OCI-LY7 (cell line): ENCODE data around the gene PARP16. TPM values are rescaled to one million over a fixed set of nuclear protein-coding genes. Genes with fewer than 3 reads are reported as not detected.

Experiments used
- BruUV-seq: library from RNA; stranded (reverse); fragments of 400-500 nt; replicated peaks from 2 replicates; lab custom pipeline; 2021; lab: Mats Ljungman, UMichigan
- CTCF ChIA-PET: fragments of 300-600 bp; sonication (Branson Sonifier 250); formaldehyde crosslinking; loops from one replicate; lab custom pipeline; 2022; ENCODE audit warnings: antibody characterized with exemption; ENCODE audit not compliant: unreplicated experiment; lab: Charles Lee
- POLR2A ChIA-PET: fragments of 300-600 bp; sonication (Branson Sonifier 250); formaldehyde crosslinking; loops from one replicate; lab custom pipeline; 2022; ENCODE audit warnings: antibody characterized with exemption; lab: Charles Lee
- DNase-seq: peaks from one replicate; pipeline ENCODE4 v3.0.0-alpha.2; 2015; ENCODE audit warnings: low spot score
- H2AFZ ChIP-seq: fragments of 200-600 bp; sonication (generic), shearing (Covaris generic); 2 replicates; pipeline ENCODE4 v1.6.1; 2014; ENCODE audit warnings: mild to moderate bottlenecking, antibody characterized with exemption, low read length, moderate library complexity
- H3K27ac ChIP-seq: fragments of 200-600 bp; sonication (generic); 2 replicates; pipeline ENCODE4 v1.5.1; 2014; ENCODE audit warnings: mixed run types, low read depth, mild to moderate bottlenecking, moderate library complexity, low read length, inconsistent platforms; ENCODE audit not compliant: poor library complexity, severe bottlenecking
- H3K36me3 ChIP-seq: fragments of 200-600 bp; sonication (generic); 2 replicates; pipeline ENCODE4 v1.6.1; 2014; ENCODE audit warnings: mild to moderate bottlenecking, antibody characterized with exemption, low read length, moderate library complexity, mixed read lengths; ENCODE audit not compliant: insufficient read depth
- H3K4me1 ChIP-seq: fragments of 200-600 bp; sonication (generic); 2 replicates; pipeline ENCODE4 v1.5.1; 2014; ENCODE audit warnings: mild to moderate bottlenecking, low read length; ENCODE audit not compliant: insufficient read depth, poor library complexity, severe bottlenecking
- H3K4me2 ChIP-seq: fragments of 200-600 bp; sonication (generic); 2 replicates; pipeline ENCODE4 v1.6.1; 2014; ENCODE audit warnings: mild to moderate bottlenecking, low read length
- H3K4me3 ChIP-seq: fragments of 200-600 bp; sonication (generic); 2 replicates; pipeline ENCODE4 v1.5.1; 2014; ENCODE audit warnings: mild to moderate bottlenecking, low read depth, low read length; ENCODE audit not compliant: poor library complexity, severe bottlenecking
- H3K79me2 ChIP-seq: fragments of 200-600 bp; sonication (generic); 2 replicates; pipeline ENCODE4 v1.6.1; 2016; ENCODE audit warnings: low read depth, mild to moderate bottlenecking, low read length, moderate library complexity, mixed read lengths; ENCODE audit not compliant: insufficient read depth
- H3K9me2 ChIP-seq: fragments of 200-600 bp; sonication (generic); 2 replicates; pipeline ENCODE4 v1.6.1; 2016; ENCODE audit warnings: mild to moderate bottlenecking, low read length, mixed read lengths; ENCODE audit not compliant: insufficient read depth
- H3K9me3 ChIP-seq: fragments of 200-600 bp; sonication (generic); 2 replicates; pipeline ENCODE4 v1.6.1; 2014; ENCODE audit warnings: mild to moderate bottlenecking, mixed run types, low read length, mixed read lengths
- H4K20me1 ChIP-seq: fragments of 200-600 bp; sonication (generic); 2 replicates; pipeline ENCODE4 v1.6.1; 2014; ENCODE audit warnings: mild to moderate bottlenecking, antibody characterized with exemption, low read length, moderate library complexity, mixed read lengths; ENCODE audit not compliant: insufficient read depth
- EZH2phosphoT487 ChIP-seq: fragments of 200-600 bp; sonication (generic); IDR thresholded peaks from 2 replicates; pipeline ENCODE4 v1.6.1; 2018; ENCODE audit warnings: low read depth, borderline replicate concordance, mild to moderate bottlenecking, mixed run types, antibody characterized with exemption, low read length, moderate library complexity, mixed read lengths
- intact Hi-C: fragments of 100-400 bp; cut with micrococcal nuclease; formaldehyde crosslinking; loops from one replicate; pipeline ENCODE4 v1.10.0; 2022; ENCODE audit not compliant: unreplicated experiment
- small RNA-seq: library from RNA; depleted of rRNA; stranded (forward); fragments of <200 nt; gene quantifications from one replicate; pipeline ENCODE3, GENCODE V24; 2014
- total RNA-seq, 2 experiments: library from RNA; depleted of rRNA in 1 of 2; stranded (reverse); fragments of >200 nt in 1 of 2; shearing (Covaris generic) in 1 of 2; gene quantifications; 2 replicates each; pipeline ENCODE4 v1.2.3, GENCODE V29; 2014 to 2022
- TF ChIP-seq, protein P1 (sequence below): fragments of 200-600 bp; sonication (generic); conservative IDR thresholded peaks from 2 replicates; pipeline ENCODE4 v1.5.1; 2014; ENCODE audit warnings: mild to moderate bottlenecking, antibody characterized with exemption, low read length, moderate library complexity, mixed read lengths

PARP16 gene
- total RNA-seq, 2 experiments from 2014 or later = 21.2 to 24.9 TPM

- intact Hi-C loops = no loop called here
- POLR2A ChIA-PET = no interaction called here
These were observed 76.7 kb downstream of the PARP16 start for GRCh38 chr15:65209701-65210643.

DNA sequence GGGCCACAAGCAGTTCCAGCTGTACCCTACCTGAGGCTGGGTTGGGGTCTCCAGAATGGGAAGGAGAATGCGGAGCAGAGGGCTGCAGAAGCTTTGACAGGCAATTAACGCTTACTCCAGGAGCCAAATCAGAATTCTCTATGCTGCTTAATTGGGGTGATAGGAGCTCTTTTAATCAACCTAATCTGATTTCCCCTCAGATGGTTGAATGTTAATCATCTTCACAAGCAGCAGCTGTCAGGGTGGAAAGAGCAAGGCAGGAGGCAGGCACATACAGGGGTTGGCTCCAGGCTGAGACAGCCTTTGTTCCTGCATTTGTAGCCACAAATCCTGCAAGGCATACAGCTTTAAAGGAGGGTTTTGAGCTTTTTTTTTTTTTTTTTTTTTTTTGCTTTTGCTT lies 78.0 kb downstream of the PARP16 start:
- H4K20me1 ChIP-seq = no peaks in the 10 kb centered on the region
- intact Hi-C loops = no loop called here
- no peaks in the 10 kb centered on the region for H3K4me1 ChIP-seq
- H3K4me2 ChIP-seq = no peak overlapping the region
- no peak for DNase-seq
- H3K9me3 ChIP-seq = no peaks in the 10 kb centered on the region
- ChIA-PET POLR2A (interaction anchor here (0.5 to 1.3 kb wide), 7 partner anchors 9 to 706 kb away, joined by 3 to 6 read pairs (median 5); no protein-coding TSS in a partner anchor), CTCF (no interaction called here)
- no TSS peak for BruUV-seq
- TF ChIP-seq, protein P1, sequence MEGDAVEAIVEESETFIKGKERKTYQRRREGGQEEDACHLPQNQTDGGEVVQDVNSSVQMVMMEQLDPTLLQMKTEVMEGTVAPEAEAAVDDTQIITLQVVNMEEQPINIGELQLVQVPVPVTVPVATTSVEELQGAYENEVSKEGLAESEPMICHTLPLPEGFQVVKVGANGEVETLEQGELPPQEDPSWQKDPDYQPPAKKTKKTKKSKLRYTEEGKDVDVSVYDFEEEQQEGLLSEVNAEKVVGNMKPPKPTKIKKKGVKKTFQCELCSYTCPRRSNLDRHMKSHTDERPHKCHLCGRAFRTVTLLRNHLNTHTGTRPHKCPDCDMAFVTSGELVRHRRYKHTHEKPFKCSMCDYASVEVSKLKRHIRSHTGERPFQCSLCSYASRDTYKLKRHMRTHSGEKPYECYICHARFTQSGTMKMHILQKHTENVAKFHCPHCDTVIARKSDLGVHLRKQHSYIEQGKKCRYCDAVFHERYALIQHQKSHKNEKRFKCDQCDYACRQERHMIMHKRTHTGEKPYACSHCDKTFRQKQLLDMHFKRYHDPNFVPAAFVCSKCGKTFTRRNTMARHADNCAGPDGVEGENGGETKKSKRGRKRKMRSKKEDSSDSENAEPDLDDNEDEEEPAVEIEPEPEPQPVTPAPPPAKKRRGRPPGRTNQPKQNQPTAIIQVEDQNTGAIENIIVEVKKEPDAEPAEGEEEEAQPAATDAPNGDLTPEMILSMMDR = no peak
- TF ChIP-seq EZH2phosphoT487 = no peak
- H3K36me3 ChIP-seq = no peaks in the 10 kb centered on the region
- H2AFZ ChIP-seq = no peak overlapping the region
- H3K27ac ChIP-seq = no peak overlapping the region
- no peak overlapping the region for H3K4me3 ChIP-seq
- no peaks in the 10 kb centered on the region for H3K79me2 ChIP-seq
- H3K9me2 ChIP-seq = no peaks in the 10 kb centered on the region

More at GRCh38 chr15:65209701-65210643, 76.7 kb downstream of the PARP16 start:
- Histone ChIP-seq H3K4me1 (no peaks in the 10 kb centered on the region), H3K4me3 (no peak overlapping the region), H3K9me3 (no peaks in the 10 kb centered on the region), H2AFZ (no peak overlapping the region), H3K4me2 (no peak overlapping the region), H3K27ac (no peak overlapping the region), H3K9me2 (no peaks in the 10 kb centered on the region), H4K20me1 (no peaks in the 10 kb centered on the region), H3K36me3 (no peaks in the 10 kb centered on the region), H3K79me2 (no peaks in the 10 kb centered on the region)
- no TSS peak for BruUV-seq
- CTCF ChIA-PET = no interaction called here
- no peak for DNase-seq
- TF ChIP-seq EZH2phosphoT487 = no peak
- TF ChIP-seq, protein P1 = no peak

Small RNA genes within 50 kb of the gene (small RNA-seq; reads per million reads assigned to genes)
- gene AC068213.1 (not detected), gene RNU5A-1 (733,503 reads per million, percentile 100 among the genes with 10 or more reads in this experiment), gene RNU5B-1 (69,576 reads per million, percentile 100 among the genes with 10 or more reads in this experiment), gene RNU6-686P (not detected), gene SNORA24B (0.21 reads per million)

Other genes with a start within 250 kb of the PARP16 start
- gene SLC51B, start 241.5 kb downstream of the PARP16 start, total RNA-seq (2014; rRNA removed; shearing (Covaris generic)) = not detected in 2 replicates
- gene SLC51B, start 241.5 kb downstream of the PARP16 start, total RNA-seq (2022) = not detected in 2 replicates
- not detected in 2 replicates for gene RASL12, start 218.9 kb downstream of the PARP16 start, total RNA-seq (2014; rRNA removed; shearing (Covaris generic))
- not detected in 2 replicates for gene RASL12, start 218.9 kb downstream of the PARP16 start, total RNA-seq (2022)
- gene KBTBD13, start 210.1 kb downstream of the PARP16 start, total RNA-seq (2014; rRNA removed; shearing (Covaris generic)) = not detected in 2 replicates
- not detected in 2 replicates for gene KBTBD13, start 210.1 kb downstream of the PARP16 start, total RNA-seq (2022)
- gene UBAP1L, start 171.7 kb downstream of the PARP16 start, total RNA-seq (2014; rRNA removed; shearing (Covaris generic)) = 5.7 and 7.4 TPM in 2 replicates
- 8.3 and 8.7 TPM in 2 replicates for gene UBAP1L, start 171.7 kb downstream of the PARP16 start, total RNA-seq (2022)
- gene PDCD7, start 153.1 kb downstream of the PARP16 start, total RNA-seq (2014; rRNA removed; shearing (Covaris generic)) = 27.2 and 34.6 TPM in 2 replicates
- 42.6 and 47.3 TPM in 2 replicates for gene PDCD7, start 153.1 kb downstream of the PARP16 start, total RNA-seq (2022)
- 26.0 and 34.0 TPM in 2 replicates for gene CLPX, start 101.5 kb downstream of the PARP16 start, total RNA-seq (2014; rRNA removed; shearing (Covaris generic))
- 51.8 and 53.3 TPM in 2 replicates for gene CLPX, start 101.5 kb downstream of the PARP16 start, total RNA-seq (2022)
- gene CILP, start 75.4 kb downstream of the PARP16 start, total RNA-seq (2014; rRNA removed; shearing (Covaris generic)) = not detected in 2 replicates
- gene CILP, start 75.4 kb downstream of the PARP16 start, total RNA-seq (2022) = 0.06 TPM in 1 of 2 replicates, not detected in the other
- not detected in 2 replicates for gene RNU5A-1, start 9.2 kb upstream of the PARP16 start, total RNA-seq (2014; rRNA removed; shearing (Covaris generic))
- not detected in 2 replicates for gene RNU5A-1, start 9.2 kb upstream of the PARP16 start, total RNA-seq (2022)
- not detected in 2 replicates for gene RNU5B-1, start 17.8 kb upstream of the PARP16 start, total RNA-seq (2014; rRNA removed; shearing (Covaris generic))
- not detected in 2 replicates for gene RNU5B-1, start 17.8 kb upstream of the PARP16 start, total RNA-seq (2022)
- not detected in 2 replicates for gene IGDCC3, start 91.1 kb upstream of the PARP16 start, total RNA-seq (2014; rRNA removed; shearing (Covaris generic))
- not detected in 2 replicates for gene IGDCC3, start 91.1 kb upstream of the PARP16 start, total RNA-seq (2022)
- gene IGDCC4, start 136.1 kb upstream of the PARP16 start, total RNA-seq (2014; rRNA removed; shearing (Covaris generic)) = not detected in 2 replicates
- gene IGDCC4, start 136.1 kb upstream of the PARP16 start, total RNA-seq (2022) = 0.19 and 0.20 TPM in 2 replicates
- gene DPP8, start 230.8 kb upstream of the PARP16 start, total RNA-seq (2014; rRNA removed; shearing (Covaris generic)) = 43.0 and 47.8 TPM in 2 replicates
- gene DPP8, start 230.8 kb upstream of the PARP16 start, total RNA-seq (2022) = 52.1 and 52.3 TPM in 2 replicates
- gene HACD3, start 243.6 kb upstream of the PARP16 start, total RNA-seq (2014; rRNA removed; shearing (Covaris generic)) = 29.2 and 34.7 TPM in 2 replicates
- 50.5 and 55.3 TPM in 2 replicates for gene HACD3, start 243.6 kb upstream of the PARP16 start, total RNA-seq (2022)